GM12874 (cell line): Measurements from ENCODE around the gene MMRN2.

Experiments used
- TF ChIP-seq, protein P1 (sequence below): IDR thresholded peaks from 2 replicates; pipeline ENCODE4 v1.5.1; 2011; ENCODE audit warnings: low read depth, mild to moderate bottlenecking, control low read depth, low read length, moderate library complexity; ENCODE audit not compliant: insufficient read depth

MMRN2 gene

DNA sequence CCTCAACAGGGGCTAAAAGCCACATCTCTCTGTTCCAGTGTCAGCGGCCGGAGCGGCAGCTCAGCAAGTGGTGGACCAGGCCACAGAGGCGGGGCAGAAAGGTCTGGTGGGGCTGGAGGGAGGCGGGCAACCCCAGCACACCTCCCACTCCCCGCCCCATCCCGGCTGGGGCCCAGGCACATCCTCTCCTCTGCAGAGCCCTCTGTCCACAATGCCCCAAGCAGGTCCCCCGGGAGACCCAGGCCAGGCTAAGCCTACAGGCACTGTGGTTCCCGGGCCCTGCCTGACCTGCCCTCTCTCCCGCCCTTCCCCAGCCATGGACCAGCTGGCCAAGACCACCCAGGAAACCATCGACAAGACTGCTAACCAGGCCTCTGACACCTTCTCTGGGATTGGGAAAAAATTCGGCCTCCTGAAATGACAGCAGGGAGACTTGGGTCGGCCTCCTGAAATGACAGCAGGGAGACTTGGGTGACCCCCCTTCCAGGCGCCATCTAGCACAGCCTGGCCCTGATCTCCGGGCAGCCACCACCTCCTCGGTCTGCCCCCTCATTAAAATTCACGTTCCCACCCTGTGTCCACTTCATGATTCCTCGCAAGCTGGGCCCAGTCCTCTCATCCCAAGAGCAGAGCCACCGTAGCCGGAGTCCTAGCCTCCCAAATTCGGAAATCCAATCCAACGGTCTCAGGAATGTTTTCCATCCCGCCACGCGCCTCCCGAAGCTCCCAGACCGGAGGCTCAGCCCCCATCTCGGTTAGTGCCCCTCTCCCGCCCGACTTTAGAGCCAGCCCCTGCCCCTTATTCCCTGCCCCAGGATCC, 13.0 kb upstream of the MMRN2 start:
- TF ChIP-seq, protein P1, sequence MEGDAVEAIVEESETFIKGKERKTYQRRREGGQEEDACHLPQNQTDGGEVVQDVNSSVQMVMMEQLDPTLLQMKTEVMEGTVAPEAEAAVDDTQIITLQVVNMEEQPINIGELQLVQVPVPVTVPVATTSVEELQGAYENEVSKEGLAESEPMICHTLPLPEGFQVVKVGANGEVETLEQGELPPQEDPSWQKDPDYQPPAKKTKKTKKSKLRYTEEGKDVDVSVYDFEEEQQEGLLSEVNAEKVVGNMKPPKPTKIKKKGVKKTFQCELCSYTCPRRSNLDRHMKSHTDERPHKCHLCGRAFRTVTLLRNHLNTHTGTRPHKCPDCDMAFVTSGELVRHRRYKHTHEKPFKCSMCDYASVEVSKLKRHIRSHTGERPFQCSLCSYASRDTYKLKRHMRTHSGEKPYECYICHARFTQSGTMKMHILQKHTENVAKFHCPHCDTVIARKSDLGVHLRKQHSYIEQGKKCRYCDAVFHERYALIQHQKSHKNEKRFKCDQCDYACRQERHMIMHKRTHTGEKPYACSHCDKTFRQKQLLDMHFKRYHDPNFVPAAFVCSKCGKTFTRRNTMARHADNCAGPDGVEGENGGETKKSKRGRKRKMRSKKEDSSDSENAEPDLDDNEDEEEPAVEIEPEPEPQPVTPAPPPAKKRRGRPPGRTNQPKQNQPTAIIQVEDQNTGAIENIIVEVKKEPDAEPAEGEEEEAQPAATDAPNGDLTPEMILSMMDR, result no peak

DNA sequence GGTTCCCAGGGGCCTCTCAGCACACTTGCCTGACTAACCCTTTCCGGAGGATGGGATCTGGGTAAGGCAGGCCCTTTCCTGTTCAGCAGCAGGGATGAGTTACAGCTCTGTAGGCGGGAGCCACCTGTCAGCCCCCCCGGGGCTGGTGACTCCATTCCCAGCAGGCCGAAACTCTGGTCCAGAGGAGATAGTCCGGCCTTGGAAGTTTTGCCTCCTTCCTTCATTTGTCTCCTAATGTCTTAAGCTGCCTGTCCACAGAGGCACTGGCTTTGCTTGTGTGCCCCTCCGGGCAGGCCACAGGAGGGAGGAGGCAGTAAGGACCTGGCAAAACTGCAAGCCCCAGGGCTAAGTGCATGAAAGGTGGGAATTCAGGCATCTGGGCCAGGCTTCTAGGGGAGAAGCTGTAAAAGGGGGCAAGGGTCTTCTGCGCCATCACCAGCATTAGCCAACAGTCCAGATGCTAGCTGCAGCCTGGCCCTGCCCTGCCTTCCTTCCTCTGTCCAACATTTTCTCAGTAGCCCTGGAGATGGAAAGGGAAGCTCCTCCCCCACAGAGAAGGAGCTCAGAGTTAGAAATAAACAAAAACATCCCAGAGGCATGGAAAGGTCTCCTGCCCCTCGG, 12.1 kb upstream of the MMRN2 start:
- TF ChIP-seq, protein P1, result no peak

DNA sequence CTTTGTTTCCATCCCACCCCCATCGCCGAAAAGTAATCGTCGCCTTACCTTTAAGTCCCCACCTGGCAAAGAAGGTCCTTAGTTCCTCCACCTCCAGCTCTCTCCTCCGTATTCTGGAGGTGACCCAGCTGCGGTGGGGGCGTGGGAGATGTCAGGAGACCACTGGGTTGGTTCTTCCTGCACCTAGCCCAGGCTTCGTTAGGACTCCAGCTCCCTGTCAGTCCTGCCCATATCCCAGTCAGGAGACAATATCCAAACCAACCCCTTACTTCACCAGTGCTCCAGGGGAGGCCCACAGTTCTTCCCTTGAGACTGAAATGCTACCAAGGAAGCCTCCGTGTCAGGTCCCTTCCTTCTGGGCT, 11.6 kb upstream of the MMRN2 start:
- TF ChIP-seq, protein P1, result no peak

- TF ChIP-seq, protein P1, result no peak
These were observed 11.0 kb upstream of the MMRN2 start, which contains the start of gene ADIRF for GRCh38 chr10:86968271-86968993. Gene ADIRF (plus strand): TSS chr10:86968482. CDS start chr10:86968545, 63 bp downstream.

- TF ChIP-seq, protein P1, result no peak
These were observed 10.1 kb upstream of the MMRN2 start for GRCh38 chr10:86967481-86967941.

GRCh38 chr10:86965986-86966654, 8.7 kb upstream of the MMRN2 start:
- TF ChIP-seq, protein P1, result no peak

- TF ChIP-seq, protein P1, result no peak
These were observed 7.4 kb upstream of the MMRN2 start for GRCh38 chr10:86964847-86965190.
